Raji (cell line): ENCODE measurements around the gene SCD5.

Experiments
- POLR2A ChIP-seq: IDR thresholded peaks from 2 replicates; pipeline ENCODE4 v1.6.1; 2011; ENCODE audit warnings: low read depth, low read length, control low read depth; ENCODE audit not compliant: insufficient read depth

The SCD5 gene

GRCh38 chr4:82621251-82621650 lies 177.3 kb downstream of the SCD5 start:
- TF ChIP-seq POLR2A, result no peak

- TF ChIP-seq POLR2A, result no peak
These were observed 178.4 kb downstream of the SCD5 start for GRCh38 chr4:82620126-82620735.

GRCh38 chr4:82618103-82618720 lies 180.4 kb downstream of the SCD5 start:
- no peak for TF ChIP-seq POLR2A

- TF ChIP-seq POLR2A, result no peak
These were observed 183.7 kb downstream of the SCD5 start for GRCh38 chr4:82614838-82615449.

GRCh38 chr4:82613121-82613520 lies 185.5 kb downstream of the SCD5 start:
- no peak for TF ChIP-seq POLR2A

- no peak for TF ChIP-seq POLR2A
These were observed 186.6 kb downstream of the SCD5 start for GRCh38 chr4:82611982-82612381.

- no peak for TF ChIP-seq POLR2A
These were observed 187.1 kb downstream of the SCD5 start for GRCh38 chr4:82611527-82611926.

GRCh38 chr4:82610041-82610440 lies 188.6 kb downstream of the SCD5 start:
- TF ChIP-seq POLR2A, result no peak

GRCh38 chr4:82606622-82607021 lies 192.0 kb downstream of the SCD5 start:
- TF ChIP-seq POLR2A, result no peak

- TF ChIP-seq POLR2A, result no peak
These were observed 194.1 kb downstream of the SCD5 start for GRCh38 chr4:82604522-82604921.

GRCh38 chr4:82601242-82602015 lies 197.2 kb downstream of the SCD5 start:
- no peak for TF ChIP-seq POLR2A

GRCh38 chr4:82599336-82599735 lies 199.3 kb downstream of the SCD5 start:
- no peak for TF ChIP-seq POLR2A

- no peak for TF ChIP-seq POLR2A
These were observed 204.1 kb downstream of the SCD5 start for GRCh38 chr4:82594456-82594855.

GRCh38 chr4:82593411-82593810 lies 205.2 kb downstream of the SCD5 start:
- no peak for TF ChIP-seq POLR2A

- no peak for TF ChIP-seq POLR2A
These were observed 206.0 kb downstream of the SCD5 start for GRCh38 chr4:82592639-82593038.

GRCh38 chr4:82591592-82591991 lies 207.0 kb downstream of the SCD5 start:
- TF ChIP-seq POLR2A, result no peak

- no peak for TF ChIP-seq POLR2A
These were observed 208.8 kb downstream of the SCD5 start for GRCh38 chr4:82589756-82590155.
